ENCODE measurements around the gene GRAMD1A.

GRCh38 chr19:34960103-34960805 lies 39.9 kb upstream of the GRAMD1A start:
- no peak for TF ChIP-seq CTCF (IDR thresholded peaks at IDR 0.05)
- TF ChIP-seq EZH2phosphoT487 (IDR thresholded peaks at IDR 0.05), result no peak
- TF ChIP-seq EZH2 (IDR thresholded peaks at IDR 0.05), result no peak
